Body of pancreas (tissue), 4 donors: Measurements from ENCODE around the gene AMH. TPM values are rescaled to one million over a fixed set of nuclear protein-coding genes. Genes with fewer than 3 reads are reported as not detected.

Experiments used
- ATAC-seq: fragments of 150-250 bp; one replicate; pipeline ENCODE4 v1.9.1; 2016
- DNase-seq, 4 donors: peaks; one replicate each; pipeline ENCODE4 v3.0.0-alpha.2; 2019
- H3K27ac ChIP-seq, 4 donors: fragments of 200-600 bp; sonication (generic); 1 replicate in 3 of 4; 2 replicates in 1 of 4; pipeline versions ENCODE4 v1.5.1 to v1.6.1; 2016 to 2019; ENCODE audit warnings: mild to moderate bottlenecking in 1 of 4, mixed read lengths in 1 of 4, moderate library complexity in 1 of 4
- H3K27me3 ChIP-seq, 2 donors: fragments of 200-600 bp; sonication (generic); one replicate each; pipeline ENCODE4 v1.6.0; 2016; ENCODE audit warnings: mild to moderate bottlenecking in 1 of 2
- H3K36me3 ChIP-seq, 2 donors: fragments of 200-600 bp; sonication (generic); replicated peaks in 1 of 2; 2 replicates each; pipeline ENCODE4 v1.5.1; 2016; ENCODE audit warnings: low read depth in 2 of 2; ENCODE audit not compliant: insufficient read depth in 1 of 2
- H3K4me1 ChIP-seq: fragments of 200-600 bp; sonication (generic); one replicate; pipeline ENCODE4 v1.6.0; 2016
- H3K4me3 ChIP-seq, 2 donors: fragments of 200-600 bp; sonication (generic); 1 replicate in 1 of 2; 2 replicates in 1 of 2; pipeline ENCODE4 v1.5.1; 2016 to 2019
- H3K9me3 ChIP-seq, 3 donors: fragments of 200-600 bp; sonication (generic); 1 replicate in 2 of 3; 2 replicates in 1 of 3; pipeline ENCODE4 v1.5.1; 2016
- CTCF ChIP-seq, 7 experiments: fragments of 450-650 bp in 4 of 7; fragments of 200-600 bp in 3 of 7; sonication (generic) in 3 of 7; IDR thresholded peaks; one replicate each; pipeline ENCODE4 v1.5.1; 2016 to 2019; ENCODE audit warnings: antibody characterized with exemption in 7 of 7
- POLR2A ChIP-seq, 3 donors: fragments of 450-650 bp; IDR thresholded peaks; one replicate each; pipeline ENCODE4 v1.6.1; 2016; ENCODE audit warnings: antibody characterized with exemption in 3 of 3, mild to moderate bottlenecking in 2 of 3
- WGBS, 2 donors: methylation state at CpG; one replicate each; pipeline ENCODE4 v1.1.5; 2017; 5-methylcytosine and 5-hydroxymethylcytosine counted together
- intact Hi-C: fragments of 100-400 bp; cut with DNase I; formaldehyde crosslinking; loops from one replicate; pipeline ENCODE4 v1.15.1; 2023
- microRNA counts, 2 donors: library from miRNA; unstranded; fragments of <30 nt; microRNA quantifications; one replicate each; lab custom pipeline; 2017
- microRNA-seq, 2 donors: library from miRNA; unstranded; fragments of <30 nt; microRNA quantifications; one replicate each; pipeline ENCODE4, GENCODE V29; 2016; ENCODE audit warnings: borderline number of aligned reads in 2 of 2, borderline replicate concordance in 2 of 2
- small RNA-seq: library from RNA; depleted of rRNA; stranded (forward); fragments of <200 nt; gene quantifications from one replicate; pipeline ENCODE3, GENCODE V24; 2016
- total RNA-seq, 2 donors: library from RNA; depleted of rRNA; stranded (reverse); fragments of >200 nt; gene quantifications; one replicate each; pipeline ENCODE4 v1.1.0, GENCODE V29; 2016

Gene AMH
- total RNA-seq, 2 donors from 2014 or later, result 0.99 to 11.7 TPM

DNA sequence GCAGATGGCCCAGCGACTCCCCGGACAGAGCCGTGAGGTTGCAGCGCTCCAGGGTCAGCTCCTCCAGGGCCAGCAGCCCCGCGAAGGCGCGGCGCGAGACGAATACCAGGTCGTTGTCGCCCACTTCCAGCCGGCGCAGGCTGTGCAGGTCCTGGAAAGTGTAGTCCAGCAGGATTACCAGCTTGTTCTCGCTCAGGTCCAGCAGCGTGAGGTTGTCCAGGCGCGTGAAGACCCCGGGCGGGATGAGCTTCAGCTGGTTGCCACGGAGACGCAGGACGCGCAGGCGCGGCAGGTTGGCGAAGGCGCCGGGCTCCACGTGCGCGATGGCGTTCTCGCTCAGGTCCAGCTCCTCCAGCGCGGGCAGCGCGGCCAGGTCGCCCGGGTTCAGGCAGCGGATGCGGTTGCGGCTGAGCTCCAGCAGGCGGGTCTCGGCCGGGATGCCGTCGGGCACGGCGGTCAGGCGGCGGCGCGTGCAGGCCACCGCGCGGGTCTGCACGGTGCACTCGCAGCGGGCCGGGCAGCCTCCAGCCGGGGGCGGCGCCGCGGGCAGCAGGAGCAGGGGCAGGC lies 42.1 kb downstream of the AMH start:
- Histone ChIP-seq H3K9me3 (no peaks in the 10 kb centered on the region), H3K4me1 (peaks cover 26% of the 10 kb centered on the region), H3K36me3 (no peaks in the 10 kb centered on the region), H3K27ac (no peak overlapping the region), H3K27me3 (peaks cover 5 to 39% of the 10 kb centered on the region in 2 donors), H3K4me3 (no peak overlapping the region)
- intact Hi-C loops, result no loop called here
- no peak for DNase-seq
- no peak for TF ChIP-seq CTCF (IDR thresholded peaks at IDR 0.05)
- no peak for TF ChIP-seq POLR2A (IDR thresholded peaks at IDR 0.05)
- WGBS, 2 donors, result 14% methylated on average over 61 of the region's 67 CpGs; no CpG with 5 or more reads in 1 of the 2 donors
- ATAC-seq, result no peak

GRCh38 chr19:2294687-2295335 lies 45.7 kb downstream of the AMH start:
- Histone ChIP-seq H3K4me1 (peaks cover 20% of the 10 kb centered on the region), H3K4me3 (no peak overlapping the region), H3K27ac (no peak overlapping the region), H3K36me3 (no peaks in the 10 kb centered on the region), H3K9me3 (no peaks in the 10 kb centered on the region), H3K27me3 (peaks cover 5 to 26% of the 10 kb centered on the region in 2 donors)
- 37% methylated on average over 18 to 26 of the region's 26 CpGs for WGBS, 2 donors
- ATAC-seq (peak; percentile 15), DNase-seq (no peak)
- intact Hi-C loops, result no loop called here
- no peak for TF ChIP-seq CTCF (IDR thresholded peaks at IDR 0.05)
- TF ChIP-seq POLR2A (IDR thresholded peaks at IDR 0.05), result no peak

DNA sequence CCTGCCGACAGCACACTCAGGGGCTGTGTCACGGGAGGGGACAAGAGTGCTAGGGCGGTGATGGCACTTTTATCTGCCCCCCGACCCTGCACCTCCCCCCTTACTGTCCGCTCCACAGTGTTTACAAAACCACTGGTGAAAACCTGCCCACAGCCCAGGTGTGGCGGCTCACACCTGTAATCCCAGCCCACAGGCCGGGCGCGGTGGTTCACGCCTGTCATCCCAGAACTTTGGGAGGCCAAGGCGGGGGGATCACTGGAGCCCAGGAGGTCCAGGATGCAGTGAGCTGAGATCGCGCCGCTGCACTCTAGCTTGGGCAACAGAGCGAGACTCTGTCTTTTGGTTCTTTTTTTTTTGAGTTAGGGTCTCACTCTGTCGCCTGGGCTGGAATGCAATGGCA lies 47.0 kb downstream of the AMH start:
- intact Hi-C loops, result no loop called here
- no peaks in the 10 kb centered on the region for H3K36me3 ChIP-seq
- ATAC-seq (no peak), DNase-seq (no peak)
- no peak overlapping the region for H3K4me3 ChIP-seq
- 78 to 84% methylated on average over 8 to 16 of the region's 16 CpGs for WGBS, 2 donors
- H3K27me3 ChIP-seq, result peaks cover 4 to 14% of the 10 kb centered on the region in 2 donors
- TF ChIP-seq POLR2A (IDR thresholded peaks at IDR 0.05) (no peak), CTCF (IDR thresholded peaks at IDR 0.05) (no peak)
- peaks cover 7% of the 10 kb centered on the region for H3K4me1 ChIP-seq
- H3K27ac ChIP-seq, result no peak overlapping the region
- H3K9me3 ChIP-seq, result no peaks in the 10 kb centered on the region

GRCh38 chr19:2300533-2300932 lies 51.4 kb downstream of the AMH start:
- no peaks in the 10 kb centered on the region for H3K36me3 ChIP-seq
- no peak overlapping the region for H3K4me3 ChIP-seq
- no peaks in the 10 kb centered on the region for H3K9me3 ChIP-seq
- H3K27me3 ChIP-seq, result peaks cover 0 to 4% of the 10 kb centered on the region in 2 donors
- H3K27ac ChIP-seq, result no peak overlapping the region
- intact Hi-C loops, result no loop called here
- H3K4me1 ChIP-seq, result peaks cover 9% of the 10 kb centered on the region
- 77 to 78% methylated on average over 17 of the region's 17 CpGs for WGBS, 2 donors
- TF ChIP-seq CTCF (IDR thresholded peaks at IDR 0.05) (no peak), POLR2A (IDR thresholded peaks at IDR 0.05) (no peak)
- no peak for DNase-seq
- no peak for ATAC-seq

MicroRNAs encoded within 50 kb of the gene (microRNA counts, 767-probe panel; counts per million panel counts)
- microRNA hsa-miR-1227 (lab: Ali Mortazavi, UCI), result 0 to 736 counts per million in 2 donors

Small RNAs within 50 kb of the gene (microRNA-seq; reads per million reads assigned to microRNA genes)
- gene MIR1227 (1.4 to 3.1 reads per million in 2 donors), gene MIR4321 (0 reads per million in 2 donors)

Small RNAs within 50 kb of the gene (small RNA-seq; reads per million reads assigned to genes)
- not detected for gene MIR1227

Other genes with a start within 250 kb of the AMH start
- 10 to 100 TPM; 42.3 to 44.8 TPM for gene BTBD2, start 233.6 kb upstream of the AMH start, total RNA-seq
- gene MKNK2, start 198.1 kb upstream of the AMH start, total RNA-seq, result 100 to 1,000 TPM; 180 to 273 TPM
- gene MOB3A, start 153.0 kb upstream of the AMH start, total RNA-seq, result 10 to 100 TPM; 11.7 to 22.1 TPM
- 1 to 10 TPM; 3.4 to 4.0 TPM for gene IZUMO4, start 152.4 kb upstream of the AMH start, total RNA-seq
- 100 to 1,000 TPM in 1 of 2 donors, 10 to 100 TPM in 1; 77.0 to 124 TPM for gene AP3D1, start 97.8 kb upstream of the AMH start, total RNA-seq
- 10 to 100 TPM; 10.1 to 44.5 TPM for gene DOT1L, start 85.4 kb upstream of the AMH start, total RNA-seq
- 10 to 100 TPM; 47.5 to 89.0 TPM for gene PLEKHJ1, start 13.0 kb upstream of the AMH start, total RNA-seq
- gene SF3A2, start 12.5 kb upstream of the AMH start, total RNA-seq, result 10 to 100 TPM; 15.5 to 30.1 TPM
- not detected for gene JSRP1, start 7.1 kb downstream of the AMH start, total RNA-seq
- under 1 TPM; 0.66 to 0.78 TPM for gene PEAK3, start 32.9 kb downstream of the AMH start, total RNA-seq
- not detected for gene LINGO3, start 58.8 kb downstream of the AMH start, total RNA-seq
- gene LSM7, start 79.3 kb downstream of the AMH start, total RNA-seq, result 10 to 100 TPM; 45.7 to 69.9 TPM
- gene SPPL2B, start 79.4 kb downstream of the AMH start, total RNA-seq, result 100 to 1,000 TPM in 1 of 2 donors, 10 to 100 TPM in 1; 75.8 to 202 TPM
- not detected for gene TMPRSS9, start 110.9 kb downstream of the AMH start, total RNA-seq
- gene TIMM13, start 178.3 kb downstream of the AMH start, total RNA-seq, result 10 to 100 TPM; 16.3 to 36.6 TPM
- gene LMNB2, start 207.6 kb downstream of the AMH start, total RNA-seq, result 10 to 100 TPM; 11.7 to 30.0 TPM
- 10 to 100 TPM; 68.0 to 84.7 TPM for gene GADD45B, start 226.8 kb downstream of the AMH start, total RNA-seq